Esophagus muscularis mucosa (tissue), 4 donors: ENCODE results near the gene GTPBP3. TPM values are rescaled to one million over a fixed set of nuclear protein-coding genes. Genes with fewer than 3 reads are reported as not detected.

Experiments used
- DNase-seq: peaks from one replicate; pipeline ENCODE4 v3.0.0-alpha.2; 2017; ENCODE audit errors: extremely low spot score
- H3K27ac ChIP-seq, 4 donors: fragments of 200-600 bp; sonication (generic); replicated peaks in 1 of 4; 1 replicate in 3 of 4; 2 replicates in 1 of 4; pipeline ENCODE4 v1.5.1; 2016 to 2019; ENCODE audit warnings: mild to moderate bottlenecking in 1 of 4
- H3K27me3 ChIP-seq, 4 donors: fragments of 200-600 bp; sonication (generic); one replicate each; pipeline versions ENCODE4 v1.5.1 to v1.6.0; 2016 to 2019
- H3K36me3 ChIP-seq, 4 donors: fragments of 200-600 bp; sonication (generic); one replicate each; pipeline ENCODE4 v1.5.1; 2016 to 2019
- H3K4me1 ChIP-seq, 4 donors: fragments of 200-600 bp; sonication (generic); one replicate each; pipeline ENCODE4 v1.5.1; 2016 to 2019
- H3K4me3 ChIP-seq, 4 donors: fragments of 200-600 bp; sonication (generic); 1 replicate in 2 of 4; 2 replicates in 2 of 4; pipeline ENCODE4 v1.5.1; 2016 to 2019; ENCODE audit warnings: mild to moderate bottlenecking in 4 of 4, moderate library complexity in 1 of 4
- H3K9me3 ChIP-seq, 4 donors: fragments of 200-600 bp; sonication (generic); 1 replicate in 3 of 4; 2 replicates in 1 of 4; pipeline ENCODE4 v1.5.1; 2016 to 2019
- CTCF ChIP-seq, 3 experiments: fragments of 200-600 bp in 2 of 3; fragments of 450-650 bp in 1 of 3; sonication (generic) in 2 of 3; IDR thresholded peaks; one replicate each; pipeline ENCODE4 v1.5.1; 2017 to 2019; ENCODE audit warnings: antibody characterized with exemption in 3 of 3, mild to moderate bottlenecking in 2 of 3, moderate library complexity in 1 of 3
- EP300 ChIP-seq: sonication (generic); formaldehyde crosslinking; IDR thresholded peaks from one replicate; pipeline ENCODE4 v1.6.1; 2017; ENCODE audit warnings: antibody characterized with exemption
- POLR2A ChIP-seq: fragments of 450-650 bp; IDR thresholded peaks from one replicate; pipeline ENCODE4 v1.6.1; 2017; ENCODE audit warnings: antibody characterized with exemption, moderate library complexity, mild to moderate bottlenecking, low read depth
- POLR2AphosphoS5 ChIP-seq, 2 donors: sonication (generic); formaldehyde crosslinking; IDR thresholded peaks; one replicate each; pipeline ENCODE4 v1.6.1; 2017; ENCODE audit warnings: antibody characterized with exemption in 2 of 2
- WGBS: methylation state at CpG from one replicate; pipeline ENCODE4 v1.1.5; 2018; 5-methylcytosine and 5-hydroxymethylcytosine counted together
- intact Hi-C: fragments of 100-400 bp; cut with DNase I; formaldehyde crosslinking; loops from one replicate; pipeline ENCODE4 v1.15.1; 2023
- total RNA-seq, 4 donors: library from RNA; depleted of rRNA; stranded (reverse); fragments of >200 nt; gene quantifications; one replicate each; pipeline versions ENCODE4 v1.1.0 to v1.2.1, GENCODE V29; 2016

The GTPBP3 gene
- total RNA-seq, 4 donors from 2014 or later = 8.7 to 13.3 (median 10.2) TPM

DNA sequence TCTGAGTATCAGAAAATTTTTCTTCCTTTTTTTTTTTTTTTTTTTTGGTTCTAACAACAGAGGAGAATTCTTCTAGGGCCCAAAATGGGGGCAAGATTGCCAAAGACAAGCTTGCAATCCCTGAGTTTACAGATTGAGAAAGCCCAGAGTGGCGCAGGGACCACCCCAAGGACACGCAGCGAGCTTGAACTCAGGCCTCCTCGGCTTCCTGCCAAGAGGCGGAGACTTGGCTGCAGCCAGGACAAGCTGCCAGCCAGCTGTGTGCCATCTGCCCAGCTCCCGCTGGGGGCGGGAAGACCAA, 32.2 kb upstream of the GTPBP3 start:
- Histone ChIP-seq H3K4me3 (peak overlapping the region; percentile 64 to 93 (median 72)), H3K36me3 (peaks cover 0 to 13% (median 6%) of the 10 kb centered on the region in 4 donors), H3K27me3 (peaks cover 0 to 9% (median 0%) of the 10 kb centered on the region in 4 donors), H3K4me1 (peaks cover 51 to 92% (median 83%) of the 10 kb centered on the region in 4 donors), H3K27ac (peak overlapping the region; percentile 90 to 97 (median 91)), H3K9me3 (no peaks in the 10 kb centered on the region)
- WGBS = 0% methylated on average over 5 of the region's 7 CpGs
- intact Hi-C loops = no loop called here
- DNase-seq = no peak
- TF ChIP-seq POLR2A (no peak), EP300 (no peak), POLR2AphosphoS5 (IDR thresholded peaks at IDR 0.05) (no peak), CTCF (IDR thresholded peaks at IDR 0.05) (no peak)

DNA sequence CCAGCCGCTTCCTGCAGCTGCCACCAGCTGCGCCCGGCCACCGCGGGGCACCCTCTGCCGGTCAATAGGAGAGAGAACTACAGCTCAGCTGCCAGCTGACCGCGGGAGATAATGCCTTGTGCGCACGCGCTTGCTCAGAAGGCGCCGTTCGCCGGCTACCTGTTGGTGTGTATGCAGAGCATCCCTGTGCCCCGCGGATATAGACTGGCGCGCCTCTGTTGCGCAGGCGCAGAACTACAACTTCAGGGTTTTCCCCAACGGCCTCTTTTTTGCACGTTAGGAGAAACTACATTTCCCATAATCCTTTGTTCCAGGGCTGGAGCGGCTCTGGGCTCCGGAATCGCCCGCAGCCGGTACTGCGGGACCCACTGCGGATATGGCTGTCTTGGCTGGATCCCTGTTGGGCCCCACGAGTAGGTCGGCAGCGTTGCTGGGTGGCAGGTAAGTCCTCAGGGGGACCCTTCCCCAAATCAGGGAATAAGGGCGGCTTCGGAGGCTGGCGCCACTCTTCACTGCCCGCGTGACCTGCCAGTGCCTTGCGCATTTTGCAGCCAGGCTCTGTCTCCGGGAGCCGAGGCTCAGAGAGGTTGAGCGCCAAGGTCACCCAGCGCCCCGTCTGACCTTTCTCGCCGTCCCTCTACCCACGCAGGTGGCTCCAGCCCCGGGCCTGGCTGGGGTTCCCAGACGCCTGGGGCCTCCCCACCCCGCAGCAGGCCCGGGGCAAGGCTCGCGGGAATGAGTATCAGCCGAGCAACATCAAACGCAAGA, 31.7 kb upstream of the GTPBP3 start, which contains the start of gene MRPL34:
Gene MRPL34, plus strand, starts transcription at position 356 of the 768 bp plus-strand sequence. Its CDS starts 21 bp downstream, at position 377.
- Histone ChIP-seq H3K36me3 (peaks cover 0 to 8% (median 3%) of the 10 kb centered on the region in 4 donors), H3K27ac (peak within 1 kb of the TSS; percentile 90 to 97 (median 91)), H3K4me1 (peaks cover 56 to 92% (median 85%) of the 10 kb centered on the region in 4 donors), H3K27me3 (peaks cover 0 to 9% (median 0%) of the 10 kb centered on the region in 4 donors), H3K4me3 (peak within 1 kb of the TSS; percentile 64 to 93 (median 72)), H3K9me3 (no peaks in the 10 kb centered on the region)
- WGBS = 0% methylated on average over 15 of the region's 55 CpGs
- intact Hi-C loops = no loop called here
- peak; percentile 98 for DNase-seq
- peak; percentile 92 to 96 for TF ChIP-seq POLR2AphosphoS5 (IDR thresholded peaks at IDR 0.05)
- no peak for TF ChIP-seq POLR2A
- TF ChIP-seq CTCF (IDR thresholded peaks at IDR 0.05) = peak; percentile 74 to 84 (median 80)

DNA sequence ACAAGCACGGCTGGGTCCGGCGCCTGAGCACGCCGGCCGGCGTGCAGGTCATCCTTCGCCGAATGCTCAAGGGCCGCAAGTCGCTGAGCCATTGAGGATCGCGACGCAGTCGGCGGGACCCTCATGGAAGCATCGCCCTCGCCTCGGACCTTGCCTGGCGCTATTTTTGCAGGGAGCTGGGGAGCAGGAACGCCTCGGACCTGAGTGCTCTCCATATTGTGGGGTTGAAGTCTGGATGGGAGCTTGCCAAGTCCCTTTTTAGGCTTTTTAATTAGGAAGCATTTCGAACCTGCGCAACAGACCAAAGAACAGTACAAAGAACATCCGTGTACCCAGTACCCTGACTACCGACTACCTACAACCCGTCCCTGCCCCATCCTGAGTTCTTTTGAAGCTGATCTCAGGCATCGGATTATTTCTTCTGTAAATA, 31.1 kb upstream of the GTPBP3 start:
- intact Hi-C loops = no loop called here
- DNase-seq = no peak
- Histone ChIP-seq H3K4me1 (peaks cover 61 to 92% (median 85%) of the 10 kb centered on the region in 4 donors), H3K36me3 (peaks cover 0 to 2% (median under 1%) of the 10 kb centered on the region in 4 donors), H3K4me3 (peak overlapping the region; percentile 64 to 93 (median 72)), H3K9me3 (no peaks in the 10 kb centered on the region), H3K27me3 (peaks cover 0 to 9% (median 0%) of the 10 kb centered on the region in 4 donors), H3K27ac (peak overlapping the region; percentile 90 to 97 (median 91))
- TF ChIP-seq EP300 (no peak), POLR2A (no peak), POLR2AphosphoS5 (IDR thresholded peaks at IDR 0.05) (no peak), CTCF (IDR thresholded peaks at IDR 0.05) (no peak)
- 6% methylated on average over 22 of the region's 28 CpGs for WGBS

GRCh38 chr19:17307876-17308377, 29.4 kb upstream of the GTPBP3 start:
- peaks cover 0 to 17% (median 3%) of the 10 kb centered on the region in 4 donors for H3K36me3 ChIP-seq
- H3K4me3 ChIP-seq = no peak overlapping the region
- no peak for TF ChIP-seq POLR2A
- DNase-seq = no peak
- intact Hi-C loops = no loop called here
- no peaks in the 10 kb centered on the region for H3K9me3 ChIP-seq
- H3K4me1 ChIP-seq = peaks cover 60 to 91% (median 81%) of the 10 kb centered on the region in 4 donors
- 87% methylated on average over 8 of the region's 8 CpGs for whole genome bisulfite sequencing
- peak overlapping the region in 3 of 4 donors; percentile 1 to 92 (median 90) for H3K27ac ChIP-seq
- H3K27me3 ChIP-seq = peaks cover 0 to 9% (median 0%) of the 10 kb centered on the region in 4 donors
